ENCODE data around the gene CITED2. TPM values are rescaled to one million over a fixed set of nuclear protein-coding genes. Genes with fewer than 3 reads are reported as not detected.
"Not testable (repeated sequence)": the region's sequence is repeated elsewhere in the genome, so short reads cannot be mapped to it uniquely, and the experiment has no call there.

The CITED2 gene
- total and polyA plus RNA-seq, 2 experiments from 2014 or later: 644 to 1,192 TPM

DNA sequence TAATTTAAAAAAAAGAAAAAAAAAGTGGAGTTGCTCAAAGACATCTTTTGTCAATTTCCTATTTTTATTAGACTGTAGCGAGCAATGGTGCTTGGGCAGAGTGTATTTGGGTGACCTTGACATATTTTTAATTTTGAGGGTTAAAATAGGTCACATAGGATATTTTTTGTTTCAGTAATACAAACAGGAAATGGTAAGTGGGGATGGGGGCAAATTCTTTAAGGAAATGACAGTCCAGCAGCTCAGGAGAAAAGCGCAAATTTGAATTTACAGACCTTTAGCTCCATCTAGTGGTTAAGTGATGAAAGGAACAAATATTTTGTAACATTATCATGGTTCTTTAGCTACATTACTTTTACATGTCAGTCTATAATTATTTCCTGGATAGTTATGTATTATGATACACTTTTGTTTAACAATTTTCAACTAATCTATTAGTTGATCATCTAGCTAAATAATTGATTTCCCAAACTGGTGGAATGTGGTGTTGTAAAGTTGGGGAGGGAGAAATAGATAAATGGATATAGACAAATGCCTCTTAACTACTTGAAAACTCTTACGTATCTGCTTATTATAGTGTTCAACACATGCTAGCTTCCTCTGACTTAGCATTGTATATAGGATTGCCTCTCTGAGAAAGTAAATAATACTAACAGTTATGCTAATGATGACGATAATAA, 10.0 kb downstream of the CITED2 start:
- no peak for TF ChIP-seq EZH2 (IDR thresholded peaks at IDR 0.05; ENCODE audit: insufficient read depth, poor library complexity, severe bottlenecking)
- TF ChIP-seq EZH2phosphoT487 (IDR thresholded peaks at IDR 0.05; ENCODE audit: insufficient read depth, low read depth): no peak
- no peaks in the 10 kb centered on the region for H3K9me2 ChIP-seq (ENCODE audit: insufficient read depth)
- DNase-seq: peak; percentile 63
- H4K20me1 ChIP-seq (ENCODE audit: insufficient read depth): no peaks in the 10 kb centered on the region
- in situ Hi-C loops (cut with MboI): no loop called here
- H3K4me1 ChIP-seq (ENCODE audit: insufficient read depth): peaks cover 22% of the 10 kb centered on the region
- H3K36me3 ChIP-seq (ENCODE audit: low read depth): no peaks in the 10 kb centered on the region
- peak overlapping the region; percentile 60 for H2AFZ ChIP-seq
- H3K9me3 ChIP-seq (ENCODE audit: low read depth): no peaks in the 10 kb centered on the region
- H3K4me3 ChIP-seq: no peak overlapping the region
- H3K27me3 ChIP-seq (replicated peaks; ENCODE audit: insufficient read depth): no peaks in the 10 kb centered on the region
- H3K79me2 ChIP-seq (ENCODE audit: insufficient read depth): no peaks in the 10 kb centered on the region
- 48 to 60% methylated on average over 4 of the region's 4 CpGs for WGBS, 2 experiments (ENCODE audit: low coverage in 1 of 2, low lambda C conversion rate in 2 of 2, missing lambda C conversion rate in 2 of 2)
- H3K9ac ChIP-seq: no peak overlapping the region
- 0 out of 2 replicates have a peak, but pooled peaks cover 8% of the 10 kb centered on the region for H3F3A ChIP-seq (ENCODE audit: insufficient read depth)
- no peak overlapping the region for H3K27ac ChIP-seq
- no peak overlapping the region for H3K4me2 ChIP-seq (ENCODE audit: unreplicated experiment)

DNA sequence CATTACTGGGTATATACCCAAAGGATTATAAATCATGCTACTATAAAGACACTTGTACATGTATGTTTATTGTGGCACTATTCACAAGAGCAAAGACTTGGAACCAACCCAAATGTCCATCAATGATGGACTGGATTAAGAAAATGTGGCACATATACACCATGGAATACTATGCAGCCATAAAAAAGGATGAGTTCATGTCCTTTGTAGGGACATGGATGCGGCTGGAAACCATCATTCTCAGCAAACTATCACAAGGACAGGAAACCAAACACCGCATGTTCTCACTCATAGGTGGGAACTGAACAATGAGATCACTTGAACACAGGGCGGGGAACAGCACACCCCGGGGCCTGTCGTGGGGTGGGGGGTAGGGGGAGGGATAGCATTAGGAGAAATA, 10.7 kb downstream of the CITED2 start:
- H3K9me3 ChIP-seq (ENCODE audit: low read depth); H3K9ac ChIP-seq; DNase-seq; H3K27me3 ChIP-seq (replicated peaks; ENCODE audit: insufficient read depth); H4K20me1 ChIP-seq (ENCODE audit: insufficient read depth); H2AFZ ChIP-seq; in situ Hi-C loops (cut with MboI); H3K79me2 ChIP-seq (ENCODE audit: insufficient read depth); H3K9me2 ChIP-seq (ENCODE audit: insufficient read depth); H3K4me2 ChIP-seq (ENCODE audit: unreplicated experiment); H3K4me3 ChIP-seq; H3K27ac ChIP-seq; H3F3A ChIP-seq (ENCODE audit: insufficient read depth); H3K36me3 ChIP-seq (ENCODE audit: low read depth): not testable (repeated sequence)
- 94 to 98% methylated on average over 5 of the region's 5 CpGs for WGBS, 2 experiments (ENCODE audit: low coverage in 1 of 2, low lambda C conversion rate in 2 of 2, missing lambda C conversion rate in 2 of 2)
- peaks cover 15% of the 10 kb centered on the region for H3K4me1 ChIP-seq (ENCODE audit: insufficient read depth)

DNA sequence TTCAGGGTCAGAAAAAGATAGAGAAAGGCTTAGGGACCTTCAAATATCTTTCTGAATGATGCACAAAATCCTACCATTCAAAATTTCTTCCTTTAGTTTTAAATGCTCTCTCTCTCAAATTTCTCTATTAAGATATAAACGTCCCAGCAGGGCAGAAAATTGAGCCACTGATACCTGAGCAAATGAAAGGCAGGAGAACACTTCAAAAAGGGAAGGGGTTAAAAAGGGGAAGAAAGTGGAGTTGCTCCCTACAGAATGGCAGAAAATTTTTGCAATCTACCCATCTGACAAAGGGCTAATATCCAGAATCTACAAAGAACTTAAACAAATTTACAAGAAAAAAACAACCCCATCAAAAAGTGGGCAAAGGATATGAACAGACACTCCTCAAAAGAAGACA, 11.3 kb downstream of the CITED2 start:
- H3K27ac ChIP-seq; H3K36me3 ChIP-seq (ENCODE audit: low read depth); H3F3A ChIP-seq (ENCODE audit: insufficient read depth); H3K9me3 ChIP-seq (ENCODE audit: low read depth); H3K4me1 ChIP-seq (ENCODE audit: insufficient read depth); DNase-seq; H3K9me2 ChIP-seq (ENCODE audit: insufficient read depth); H3K4me2 ChIP-seq (ENCODE audit: unreplicated experiment); H2AFZ ChIP-seq; H4K20me1 ChIP-seq (ENCODE audit: insufficient read depth); H3K79me2 ChIP-seq (ENCODE audit: insufficient read depth); in situ Hi-C loops (cut with MboI); H3K27me3 ChIP-seq (replicated peaks; ENCODE audit: insufficient read depth); H3K9ac ChIP-seq; H3K4me3 ChIP-seq: not testable (repeated sequence)
- WGBS, 2 experiments (ENCODE audit: low coverage in 1 of 2, low lambda C conversion rate in 2 of 2, missing lambda C conversion rate in 2 of 2): 83 to 90% methylated on average over 1 of the region's 1 CpG

DNA sequence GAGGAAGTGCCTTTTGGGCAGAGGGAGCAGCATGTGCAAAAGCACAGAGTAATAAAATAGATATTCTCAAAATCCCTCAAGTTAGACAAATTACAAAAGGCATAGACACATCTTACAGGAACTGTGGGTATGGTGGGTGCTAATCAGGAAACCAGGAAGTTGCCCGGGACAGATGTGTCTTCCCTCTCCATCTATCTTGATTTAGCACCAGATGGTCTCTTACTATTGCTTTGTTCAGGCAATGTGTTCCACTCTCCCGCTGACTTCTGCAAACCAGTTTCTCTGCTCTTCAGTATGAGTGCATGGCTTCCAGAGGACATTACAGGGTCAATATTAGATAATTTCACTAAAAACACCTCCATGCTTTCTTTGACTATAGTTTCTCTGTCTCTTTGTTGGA, 13.2 kb downstream of the CITED2 start:
- H4K20me1 ChIP-seq (ENCODE audit: insufficient read depth): no peaks in the 10 kb centered on the region
- no peaks in the 10 kb centered on the region for H3K27me3 ChIP-seq (replicated peaks; ENCODE audit: insufficient read depth)
- no peaks in the 10 kb centered on the region for H3K36me3 ChIP-seq (ENCODE audit: low read depth)
- H3K9ac ChIP-seq: no peak overlapping the region
- peaks cover 9% of the 10 kb centered on the region; the same call in 1 of the 2 replicates for H3K4me1 ChIP-seq (ENCODE audit: insufficient read depth)
- no peak overlapping the region for H3K4me3 ChIP-seq
- 0 out of 2 replicates have a peak, but pooled peaks cover 8% of the 10 kb centered on the region for H3F3A ChIP-seq (ENCODE audit: insufficient read depth)
- no peak overlapping the region for H3K27ac ChIP-seq
- no peaks in the 10 kb centered on the region for H3K79me2 ChIP-seq (ENCODE audit: insufficient read depth)
- no peaks in the 10 kb centered on the region for H3K9me2 ChIP-seq (ENCODE audit: insufficient read depth)
- no peak overlapping the region for H2AFZ ChIP-seq
- no peak for DNase-seq
- 51 to 57% methylated on average over 2 of the region's 2 CpGs for WGBS, 2 experiments (ENCODE audit: low coverage in 1 of 2, low lambda C conversion rate in 2 of 2, missing lambda C conversion rate in 2 of 2)
- TF ChIP-seq EZH2phosphoT487 (IDR thresholded peaks at IDR 0.05; ENCODE audit: insufficient read depth, low read depth): no peak
- no peak for TF ChIP-seq EZH2 (IDR thresholded peaks at IDR 0.05; ENCODE audit: insufficient read depth, poor library complexity, severe bottlenecking)
- H3K4me2 ChIP-seq (ENCODE audit: unreplicated experiment): no peak overlapping the region
- in situ Hi-C loops (cut with MboI): no loop called here
- no peaks in the 10 kb centered on the region for H3K9me3 ChIP-seq (ENCODE audit: low read depth)

DNA sequence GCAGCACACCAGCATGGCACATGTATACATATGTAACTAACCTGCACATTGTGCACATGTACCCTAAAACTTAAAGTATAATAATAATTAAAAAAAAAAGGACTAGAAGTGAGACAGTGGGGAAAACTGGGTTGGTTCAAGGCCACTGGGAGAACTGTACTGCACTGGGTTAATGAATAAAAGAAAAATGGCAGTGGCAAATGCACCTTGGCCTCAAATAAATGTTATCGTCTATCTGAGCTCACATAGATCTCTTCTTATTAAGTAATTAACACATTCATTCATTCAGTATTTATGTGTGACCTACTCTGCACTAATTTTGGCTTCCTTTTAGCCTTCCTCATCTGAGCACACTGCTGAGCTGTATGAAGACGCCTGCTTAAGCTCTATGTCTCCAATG, 17.5 kb downstream of the CITED2 start:
- Histone ChIP-seq H3K9ac (no peak overlapping the region), H3K36me3 (ENCODE audit: low read depth) (no peaks in the 10 kb centered on the region), H3K9me3 (ENCODE audit: low read depth) (no peaks in the 10 kb centered on the region), H3K4me2 (ENCODE audit: unreplicated experiment) (no peak overlapping the region), H3K27ac (no peak overlapping the region), H3K4me1 (ENCODE audit: insufficient read depth) (no peaks in the 10 kb centered on the region), H3K27me3 (replicated peaks; ENCODE audit: insufficient read depth) (no peaks in the 10 kb centered on the region), H3F3A (ENCODE audit: insufficient read depth) (no peaks in the 10 kb centered on the region), H3K4me3 (no peak overlapping the region), H2AFZ (no peak overlapping the region), H4K20me1 (ENCODE audit: insufficient read depth) (no peaks in the 10 kb centered on the region), H3K9me2 (ENCODE audit: insufficient read depth) (no peaks in the 10 kb centered on the region), H3K79me2 (ENCODE audit: insufficient read depth) (no peaks in the 10 kb centered on the region)
- WGBS, 2 experiments (ENCODE audit: low coverage in 1 of 2, low lambda C conversion rate in 2 of 2, missing lambda C conversion rate in 2 of 2): 75 to 76% methylated on average over 2 of the region's 2 CpGs
- in situ Hi-C loops (cut with MboI): loop anchor here (5.0 to 10.0 kb wide), 2 partner anchors 130 to 542 kb away; no protein-coding TSS in a partner anchor
- TF ChIP-seq EZH2 (IDR thresholded peaks at IDR 0.05; ENCODE audit: insufficient read depth, poor library complexity, severe bottlenecking) (no peak), EZH2phosphoT487 (IDR thresholded peaks at IDR 0.05; ENCODE audit: insufficient read depth, low read depth) (no peak)
- no peak for DNase-seq
